Smooth muscle cell of the brain vasculature (primary cell): ENCODE data around the gene SHTN1.

ENCODE experiments used
- DNase-seq: peaks from one replicate; pipeline ENCODE4 v3.0.0-alpha.2; 2012; ENCODE audit warnings: low read depth, low spot score

Gene SHTN1

GRCh38 chr10:116870949-116871348 is 134.0 kb downstream of the SHTN1 start:
- no peak for DNase-seq

- DNase-seq, result no peak
Observed at GRCh38 chr10:116868722-116869121, 136.3 kb downstream of the SHTN1 start.

- DNase-seq, result no peak
Observed at GRCh38 chr10:116868198-116868676, 136.8 kb downstream of the SHTN1 start.

GRCh38 chr10:116866987-116867595 is 137.9 kb downstream of the SHTN1 start:
- no peak for DNase-seq

- no peak for DNase-seq
Observed at GRCh38 chr10:116866066-116866465, 138.9 kb downstream of the SHTN1 start.

- no peak for DNase-seq
Observed at GRCh38 chr10:116864436-116864835, 140.6 kb downstream of the SHTN1 start.

- DNase-seq, result no peak
Observed at GRCh38 chr10:116861796-116862195, 143.2 kb downstream of the SHTN1 start.

- DNase-seq, result no peak
Observed at GRCh38 chr10:116857156-116857555, 147.8 kb downstream of the SHTN1 start.

- no peak for DNase-seq
Observed at GRCh38 chr10:116853701-116854100, 151.3 kb downstream of the SHTN1 start.

GRCh38 chr10:116853287-116853686 is 151.7 kb downstream of the SHTN1 start:
- DNase-seq, result no peak

- DNase-seq, result no peak
Observed at GRCh38 chr10:116852246-116852645, 152.7 kb downstream of the SHTN1 start.

- DNase-seq, result no peak
Observed at GRCh38 chr10:116850058-116850611, 154.9 kb downstream of the SHTN1 start.

GRCh38 chr10:116849248-116850057 is 155.5 kb downstream of the SHTN1 start, which contains the start of gene ENO4:
Gene ENO4 (plus strand): TSS chr10:116849499. CDS start chr10:116849567, 68 bp downstream.
- DNase-seq, result peak; percentile 46

GRCh38 chr10:116848944-116849247 is 156.1 kb downstream of the SHTN1 start:
- no peak for DNase-seq

- no peak for DNase-seq
Observed at GRCh38 chr10:116848032-116848943, 156.7 kb downstream of the SHTN1 start.

- no peak for DNase-seq
Observed at GRCh38 chr10:116845823-116846222, 159.2 kb downstream of the SHTN1 start.

GRCh38 chr10:116840389-116841075 is 164.5 kb downstream of the SHTN1 start:
- no peak for DNase-seq

- no peak for DNase-seq
Observed at GRCh38 chr10:116838143-116838725, 166.8 kb downstream of the SHTN1 start.

GRCh38 chr10:116836902-116837523 is 168.0 kb downstream of the SHTN1 start:
- DNase-seq, result no peak

GRCh38 chr10:116836083-116836482 is 168.9 kb downstream of the SHTN1 start:
- DNase-seq, result no peak
